NT2/D1 (cell line): ENCODE data around the gene PEPD.

Experiments used
- SUZ12 ChIP-seq: IDR thresholded peaks from 2 replicates; pipeline ENCODE4 v1.6.1; 2011; ENCODE audit not compliant: insufficient read length, insufficient read depth; ENCODE audit errors: extremely low read depth
- YY1 ChIP-seq: IDR thresholded peaks from 2 replicates; pipeline ENCODE4 v1.6.1; 2011; ENCODE audit not compliant: insufficient read length, insufficient read depth
- ZNF274 ChIP-seq: IDR thresholded peaks from 2 replicates; pipeline ENCODE4 v1.6.1; 2011; ENCODE audit warnings: mild to moderate bottlenecking, low read depth, low read length

DNA sequence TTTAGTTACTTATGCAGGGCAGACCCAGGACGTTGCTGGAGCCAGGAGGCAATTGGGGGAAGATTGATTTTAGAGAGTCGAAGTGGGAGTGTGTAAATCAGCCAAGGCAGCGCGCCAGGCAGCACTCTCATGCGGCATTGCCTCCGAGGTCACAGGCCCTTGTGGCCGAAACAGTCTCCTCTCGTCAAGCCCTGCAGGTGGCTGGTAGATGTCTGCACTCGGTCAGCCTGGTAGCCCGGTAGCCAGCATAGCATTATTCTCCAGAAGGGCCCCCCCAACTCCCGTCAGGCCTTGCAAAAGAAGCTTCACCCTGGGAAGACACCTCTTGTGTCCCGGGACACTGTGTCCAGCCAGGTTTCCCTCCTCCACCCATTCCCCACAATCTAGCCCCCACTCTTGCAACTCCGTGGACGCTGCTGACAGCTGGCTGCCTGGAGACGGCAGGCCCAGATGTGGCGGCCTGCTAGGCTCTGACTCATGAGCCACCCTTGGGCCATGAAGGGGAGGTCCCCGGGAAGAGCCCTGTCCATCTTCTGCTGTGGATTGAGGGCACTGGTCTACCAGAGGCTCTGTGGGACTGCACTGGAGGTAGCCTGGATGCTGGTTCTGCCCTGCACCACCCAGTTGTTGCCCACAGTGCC, 2.6 kb upstream of the PEPD start:
- TF ChIP-seq ZNF274 (no peak), SUZ12 (no peak), YY1 (no peak)
